Upper lobe of right lung (tissue), 1 donor: ENCODE measurements around the gene KYAT1. TPM values are rescaled to one million over a fixed set of nuclear protein-coding genes. Genes with fewer than 3 reads are reported as not detected.

Experiments used
- ATAC-seq: fragments of 200-7000 bp; cut with Tn5 transposase; one replicate; pipeline ENCODE4 v1.9.1; 2020; ENCODE audit warnings: mild to moderate bottlenecking, moderate library complexity
- DNase-seq: peaks from one replicate; pipeline ENCODE4 v3.0.0-alpha.2; 2020
- H3K27ac ChIP-seq: fragments of 200-600 bp; one replicate; pipeline ENCODE4 v1.8.0; 2022
- H3K27me3 ChIP-seq: fragments of 200-600 bp; one replicate; pipeline ENCODE4 v1.8.0; 2022; ENCODE audit warnings: mild to moderate bottlenecking
- H3K36me3 ChIP-seq: fragments of 200-600 bp; one replicate; pipeline ENCODE4 v1.8.0; 2022
- H3K4me1 ChIP-seq: fragments of 200-600 bp; one replicate; pipeline ENCODE4 v1.8.0; 2022
- H3K4me3 ChIP-seq: fragments of 200-600 bp; one replicate; pipeline ENCODE4 v1.8.0; 2022; ENCODE audit warnings: mild to moderate bottlenecking
- H3K9me3 ChIP-seq: fragments of 200-600 bp; one replicate; pipeline ENCODE4 v1.8.0; 2022
- CTCF ChIP-seq: fragments of 200-600 bp; IDR thresholded peaks from one replicate; pipeline ENCODE4 v1.8.0; 2022; ENCODE audit warnings: antibody characterized with exemption
- intact Hi-C: fragments of 100-400 bp; cut with DNase I; formaldehyde crosslinking; loops from one replicate; pipeline ENCODE4 v1.11.0; 2022
- long read RNA-seq: library from polyadenylated mRNA; unstranded; transcript quantifications from one replicate; pipeline ENCODE4 v2.0.0, GENCODE V29; 2021
- total RNA-seq: library from RNA; stranded (reverse); fragmentation: NEBNext Ultra II Directional; extraction: Animal tissue kit (Norgen Biotek cat#: 25700); gene quantifications from one replicate; pipeline ENCODE4 v1.2.1, GENCODE V29; 2021
- donor health status: DM: no; HTN: yes; CAD: no; lungs with severe emphysema.

KYAT1 gene
- 6.6 TPM for total RNA-seq
- long read RNA-seq, transcript KYAT1-201 (13 exons, 1,903 nt) = major isoform, 6 of 11 reads
- long read RNA-seq, partial matches to known transcripts = 0 of 11 reads
- long read RNA-seq, other reads (novel, unspliced or antisense) = 5 of 11 reads

DNA sequence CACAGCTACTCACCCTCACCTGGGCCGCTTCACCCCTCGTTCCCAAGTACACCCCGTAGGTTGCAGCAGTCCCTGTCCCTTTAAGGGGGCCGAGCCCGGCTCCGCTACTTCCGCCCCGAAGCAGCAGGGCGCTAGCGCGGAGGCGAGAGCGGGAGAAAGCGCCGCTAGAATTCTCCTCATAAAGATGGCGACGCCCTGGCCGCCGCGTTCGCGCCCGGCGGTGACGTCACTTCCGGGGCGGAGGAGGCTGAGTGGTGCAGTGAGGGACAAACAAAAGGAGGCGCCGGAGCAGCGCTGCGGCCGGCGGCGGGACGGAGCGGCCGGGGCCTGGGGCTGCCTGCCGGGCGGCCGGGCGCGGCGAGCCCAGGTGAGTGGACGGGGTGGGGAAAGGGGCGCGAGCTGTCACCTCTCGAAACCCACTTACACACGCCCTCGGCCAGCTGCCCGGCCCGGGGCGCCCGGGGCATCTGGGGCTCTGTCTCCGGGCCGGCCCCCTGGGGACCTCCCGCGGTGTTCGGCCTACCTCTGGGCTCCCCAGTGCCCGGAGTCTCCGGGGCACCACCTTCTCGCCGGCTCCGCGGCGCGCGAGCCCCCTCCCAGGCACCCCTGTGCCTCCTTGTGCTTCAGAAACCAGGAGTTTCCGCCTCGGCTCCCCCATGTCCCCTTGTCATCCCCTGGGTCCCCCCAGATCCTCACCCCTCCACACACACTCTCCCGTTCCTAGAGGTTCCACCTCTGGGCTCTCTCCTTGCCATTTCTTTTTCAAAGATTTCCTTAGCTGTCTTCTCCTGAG is at the start of gene KYAT1, which contains the start of gene LRRC8A:
KYAT1 (minus strand) TSS at position 67 of the 793 bp plus-strand sequence. CDS start 36,545 bp downstream, outside the sequence.
LRRC8A (plus strand) TSS at position 250 of the 793 bp plus-strand sequence. CDS start 25,032 bp downstream, outside the sequence.
- peaks cover 14% of the 10 kb centered on the region for H3K36me3 ChIP-seq
- intact Hi-C loops = no loop called here
- no peaks in the 10 kb centered on the region for H3K9me3 ChIP-seq
- TF ChIP-seq CTCF = no peak
- no peaks in the 10 kb centered on the region for H3K27me3 ChIP-seq
- DNase-seq (peak; percentile 99), ATAC-seq (peak; percentile 95)
- peak within 1 kb of the TSS; percentile 98 for H3K4me3 ChIP-seq
- peak within 1 kb of the TSS; percentile 95 for H3K27ac ChIP-seq
- H3K4me1 ChIP-seq = peaks cover 46% of the 10 kb centered on the region

DNA sequence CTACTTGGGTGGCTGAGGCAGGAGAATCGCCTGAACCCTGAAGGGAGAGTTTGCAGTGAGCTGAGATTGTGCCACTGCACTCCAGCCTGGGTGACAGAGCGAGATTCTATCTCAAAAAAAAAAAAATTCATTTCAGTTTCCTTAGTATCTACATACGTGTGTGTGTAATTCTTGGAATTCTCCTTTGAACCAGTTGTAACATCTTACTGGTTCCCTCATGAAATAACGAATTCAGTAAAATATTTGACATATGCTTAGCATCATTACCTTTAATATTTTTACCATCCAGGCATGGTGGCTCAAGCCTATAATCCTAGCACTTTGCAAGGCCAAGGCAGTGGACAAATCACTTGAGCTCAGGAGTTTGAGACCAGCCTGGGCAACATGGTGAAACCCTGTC is 47.8 kb upstream of the KYAT1 start:
- Histone ChIP-seq H3K4me3 (no peak overlapping the region), H3K27ac (no peak overlapping the region), H3K27me3 (no peaks in the 10 kb centered on the region), H3K9me3 (no peaks in the 10 kb centered on the region), H3K36me3 (peaks cover 9% of the 10 kb centered on the region), H3K4me1 (peaks cover 4% of the 10 kb centered on the region)
- no peak for TF ChIP-seq CTCF
- DNase-seq (no peak), ATAC-seq (no peak)
- intact Hi-C loops = loop anchor here (5.0 kb wide), 1 partner anchor 67 kb away; no protein-coding TSS in a partner anchor

DNA sequence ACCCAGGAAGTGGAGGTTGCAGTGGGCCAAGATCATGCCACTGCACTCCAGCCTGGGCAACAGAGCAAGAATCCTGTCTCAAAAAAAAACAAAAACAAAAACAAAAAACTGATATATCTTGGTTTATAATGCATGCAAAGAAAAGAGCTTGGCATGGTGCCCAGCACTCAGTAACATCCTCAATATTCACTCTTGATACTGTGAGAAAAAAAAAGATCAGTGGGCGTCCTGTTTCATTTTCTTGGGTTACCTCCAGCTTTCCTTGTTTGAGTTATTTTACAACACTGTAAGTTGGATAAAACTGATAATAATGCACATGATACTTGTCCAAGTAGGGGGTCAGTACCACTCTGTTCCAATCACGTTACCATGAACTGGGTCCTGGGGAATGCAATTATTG is 46.9 kb upstream of the KYAT1 start:
- intact Hi-C loops = loop anchor here (5.0 kb wide), 1 partner anchor 66 kb away; no protein-coding TSS in a partner anchor

DNA sequence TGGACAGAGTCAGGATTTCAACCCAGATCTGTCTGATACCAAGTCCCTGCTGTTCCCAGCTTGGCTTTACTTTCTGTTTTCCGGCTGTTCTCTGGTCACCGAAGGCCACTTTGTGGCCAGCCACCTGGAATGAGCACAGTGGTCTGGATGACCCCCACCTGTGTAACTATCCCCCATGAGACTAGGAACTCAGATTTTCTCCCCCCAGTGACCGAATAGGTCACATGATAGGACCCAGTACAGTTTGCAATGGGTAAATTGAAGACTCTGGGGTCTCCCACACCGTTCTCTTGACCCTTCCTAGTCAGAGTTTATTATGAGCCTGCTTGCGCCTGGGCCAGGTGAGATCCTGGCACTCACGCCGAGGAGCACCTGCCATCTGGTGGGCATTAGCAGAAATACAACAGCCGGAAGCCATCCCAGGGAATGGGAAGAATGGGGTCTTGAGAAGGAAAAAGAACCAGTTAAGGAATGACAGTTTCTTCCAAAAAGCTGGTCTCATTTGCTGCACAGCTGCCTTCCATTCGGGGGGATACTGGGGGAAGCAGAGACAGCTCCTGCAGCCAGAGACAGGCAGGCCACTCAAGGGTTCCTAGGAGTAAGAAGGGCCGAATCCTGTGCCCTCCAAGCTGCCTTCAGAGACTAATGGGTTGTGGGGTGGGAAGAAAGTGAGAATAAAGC is 46.1 kb upstream of the KYAT1 start:
- Histone ChIP-seq H3K36me3 (no peaks in the 10 kb centered on the region), H3K27ac (no peak overlapping the region), H3K27me3 (no peaks in the 10 kb centered on the region), H3K4me1 (peaks cover 8% of the 10 kb centered on the region), H3K9me3 (no peaks in the 10 kb centered on the region), H3K4me3 (no peak overlapping the region)
- ATAC-seq (peak; percentile 91), DNase-seq (no peak)
- intact Hi-C loops = loop anchor here (5.0 kb wide), 1 partner anchor 66 kb away; no protein-coding TSS in a partner anchor
- peak; percentile 87 for TF ChIP-seq CTCF

More for the DNA sequence above, 46.9 kb upstream of the KYAT1 start:
- peaks cover 4% of the 10 kb centered on the region for H3K4me1 ChIP-seq
- no peaks in the 10 kb centered on the region for H3K9me3 ChIP-seq
- no peak for TF ChIP-seq CTCF
- no peak overlapping the region for H3K27ac ChIP-seq
- H3K27me3 ChIP-seq = no peaks in the 10 kb centered on the region
- ATAC-seq (no peak), DNase-seq (no peak)
- no peak overlapping the region for H3K4me3 ChIP-seq
- H3K36me3 ChIP-seq = peaks cover 5% of the 10 kb centered on the region

GRCh38 chr9:128923493-128923883 is 41.7 kb upstream of the KYAT1 start:
- H3K27me3 ChIP-seq = no peaks in the 10 kb centered on the region
- DNase-seq = no peak
- H3K4me1 ChIP-seq = peaks cover 32% of the 10 kb centered on the region
- TF ChIP-seq CTCF = no peak
- H3K4me3 ChIP-seq = no peak overlapping the region
- no peak overlapping the region for H3K27ac ChIP-seq
- no peaks in the 10 kb centered on the region for H3K9me3 ChIP-seq
- ATAC-seq = no peak
- H3K36me3 ChIP-seq = no peaks in the 10 kb centered on the region
- intact Hi-C loops = no loop called here
